ENCODE measurements around the gene PATJ. TPM values are rescaled to one million over a fixed set of nuclear protein-coding genes. Genes with fewer than 3 reads are reported as not detected.

PATJ gene
- total and polyA plus RNA-seq, 2 experiments from 2014 or later, result 20.0 to 44.8 TPM

- DNase-seq (ENCODE audit: low spot score), result no peak
- Histone ChIP-seq H3K9me3 (ENCODE audit: low read depth) (no peaks in the 10 kb centered on the region), H3K27me3 (no peaks in the 10 kb centered on the region), H3K9me2 (replicated peaks; ENCODE audit: insufficient read depth) (no peaks in the 10 kb centered on the region), H3K4me1 (ENCODE audit: insufficient read depth) (no peaks in the 10 kb centered on the region), H4K20me1 (ENCODE audit: insufficient read depth, poor library complexity, severe bottlenecking) (no peaks in the 10 kb centered on the region), H2AFZ (no peak overlapping the region), H3K27ac (no peak overlapping the region), H3K4me3 (no peak overlapping the region), H3K79me2 (no peaks in the 10 kb centered on the region), H3K4me2 (no peak overlapping the region), H3K36me3 (replicated peaks; ENCODE audit: insufficient read depth, low read depth) (no peaks in the 10 kb centered on the region)
- TF ChIP-seq EZH2 (IDR thresholded peaks at IDR 0.05; ENCODE audit: borderline replicate concordance) (no peak), EZH2phosphoT487 (IDR thresholded peaks at IDR 0.05; ENCODE audit: low read depth, severe bottlenecking, unreplicated experiment) (no peak)
- TF ChIP-seq, protein P1, sequence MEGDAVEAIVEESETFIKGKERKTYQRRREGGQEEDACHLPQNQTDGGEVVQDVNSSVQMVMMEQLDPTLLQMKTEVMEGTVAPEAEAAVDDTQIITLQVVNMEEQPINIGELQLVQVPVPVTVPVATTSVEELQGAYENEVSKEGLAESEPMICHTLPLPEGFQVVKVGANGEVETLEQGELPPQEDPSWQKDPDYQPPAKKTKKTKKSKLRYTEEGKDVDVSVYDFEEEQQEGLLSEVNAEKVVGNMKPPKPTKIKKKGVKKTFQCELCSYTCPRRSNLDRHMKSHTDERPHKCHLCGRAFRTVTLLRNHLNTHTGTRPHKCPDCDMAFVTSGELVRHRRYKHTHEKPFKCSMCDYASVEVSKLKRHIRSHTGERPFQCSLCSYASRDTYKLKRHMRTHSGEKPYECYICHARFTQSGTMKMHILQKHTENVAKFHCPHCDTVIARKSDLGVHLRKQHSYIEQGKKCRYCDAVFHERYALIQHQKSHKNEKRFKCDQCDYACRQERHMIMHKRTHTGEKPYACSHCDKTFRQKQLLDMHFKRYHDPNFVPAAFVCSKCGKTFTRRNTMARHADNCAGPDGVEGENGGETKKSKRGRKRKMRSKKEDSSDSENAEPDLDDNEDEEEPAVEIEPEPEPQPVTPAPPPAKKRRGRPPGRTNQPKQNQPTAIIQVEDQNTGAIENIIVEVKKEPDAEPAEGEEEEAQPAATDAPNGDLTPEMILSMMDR (IDR thresholded peaks at IDR 0.05; ENCODE audit: poor library complexity), result no peak
Observed at GRCh38 chr1:61781151-61781550, 38.9 kb downstream of the PATJ start.

DNA sequence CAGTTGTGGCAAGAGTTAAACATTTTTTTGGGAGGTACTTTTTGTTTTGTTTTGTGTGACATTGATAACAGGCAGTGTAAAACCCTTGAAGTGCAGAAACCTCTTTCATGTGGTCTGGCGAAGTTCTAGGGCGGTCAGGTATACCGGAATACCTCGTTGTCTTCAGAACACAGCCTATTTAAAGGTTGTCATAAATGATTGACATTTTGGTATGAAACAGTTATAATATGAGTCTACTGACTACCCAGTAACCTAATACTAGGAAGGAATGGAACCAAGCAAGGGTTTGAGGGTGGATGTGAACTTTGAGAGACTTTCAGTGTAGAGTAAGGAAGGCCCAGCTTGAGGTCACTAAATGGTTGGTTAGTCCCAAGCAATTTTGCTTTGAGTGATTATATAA is 40.5 kb downstream of the PATJ start:
- no peak overlapping the region for H3K4me2 ChIP-seq
- no peak for DNase-seq (ENCODE audit: low spot score)
- H3K36me3 ChIP-seq (replicated peaks; ENCODE audit: insufficient read depth, low read depth), result no peaks in the 10 kb centered on the region
- no peak overlapping the region for H2AFZ ChIP-seq
- WGBS (ENCODE audit: low lambda C conversion rate, missing lambda C conversion rate), result 79% methylated on average over 4 of the region's 4 CpGs
- TF ChIP-seq EZH2 (IDR thresholded peaks at IDR 0.05; ENCODE audit: borderline replicate concordance) (no peak), EZH2phosphoT487 (IDR thresholded peaks at IDR 0.05; ENCODE audit: low read depth, severe bottlenecking, unreplicated experiment) (no peak)
- TF ChIP-seq, protein P1 (IDR thresholded peaks at IDR 0.05; ENCODE audit: poor library complexity), result no peak
- no peaks in the 10 kb centered on the region for H3K79me2 ChIP-seq
- H3K27ac ChIP-seq, result no peak overlapping the region
- H3K9me2 ChIP-seq (replicated peaks; ENCODE audit: insufficient read depth), result no peaks in the 10 kb centered on the region
- H3K4me1 ChIP-seq (ENCODE audit: insufficient read depth), result no peaks in the 10 kb centered on the region
- no peaks in the 10 kb centered on the region for H3K9me3 ChIP-seq (ENCODE audit: low read depth)
- H4K20me1 ChIP-seq (ENCODE audit: insufficient read depth, poor library complexity, severe bottlenecking), result no peaks in the 10 kb centered on the region
- no peak overlapping the region for H3K4me3 ChIP-seq
- no peaks in the 10 kb centered on the region for H3K27me3 ChIP-seq

- WGBS (ENCODE audit: low lambda C conversion rate, missing lambda C conversion rate), result 70% methylated on average over 2 of the region's 2 CpGs
- Histone ChIP-seq H4K20me1 (ENCODE audit: insufficient read depth, poor library complexity, severe bottlenecking) (no peaks in the 10 kb centered on the region), H3K4me2 (no peak overlapping the region), H3K36me3 (replicated peaks; ENCODE audit: insufficient read depth, low read depth) (no peaks in the 10 kb centered on the region), H3K27me3 (no peaks in the 10 kb centered on the region), H3K4me1 (ENCODE audit: insufficient read depth) (no peaks in the 10 kb centered on the region), H3K79me2 (no peaks in the 10 kb centered on the region), H3K9me3 (ENCODE audit: low read depth) (no peaks in the 10 kb centered on the region), H3K4me3 (no peak overlapping the region), H3K9me2 (replicated peaks; ENCODE audit: insufficient read depth) (no peaks in the 10 kb centered on the region), H3K27ac (no peak overlapping the region), H2AFZ (no peak overlapping the region)
- TF ChIP-seq, protein P1 (IDR thresholded peaks at IDR 0.05; ENCODE audit: poor library complexity), result no peak
- no peak for TF ChIP-seq EZH2phosphoT487 (IDR thresholded peaks at IDR 0.05; ENCODE audit: low read depth, severe bottlenecking, unreplicated experiment)
- no peak for TF ChIP-seq EZH2 (IDR thresholded peaks at IDR 0.05; ENCODE audit: borderline replicate concordance)
- DNase-seq (ENCODE audit: low spot score), result no peak
Observed at GRCh38 chr1:61784726-61785125, 42.4 kb downstream of the PATJ start.

DNA sequence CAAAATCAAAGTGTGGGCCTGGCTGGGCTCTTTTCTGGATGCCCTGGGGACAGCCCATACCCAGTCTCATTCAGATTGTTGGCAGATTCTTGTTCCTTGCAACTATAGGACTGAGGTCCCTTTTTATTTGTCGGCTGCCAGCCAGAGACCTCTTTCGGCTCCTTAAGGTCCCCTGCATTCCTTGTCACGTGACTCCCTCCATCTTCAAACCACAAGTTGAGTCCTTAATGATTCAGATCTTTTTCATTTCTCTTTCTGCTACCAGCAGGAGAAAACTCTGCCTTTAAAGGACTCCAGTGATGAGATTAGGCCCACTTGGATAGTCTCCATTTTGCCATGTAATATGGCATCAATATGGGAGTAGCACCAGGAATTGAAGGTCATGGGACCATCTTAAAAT is 48.6 kb downstream of the PATJ start:
- Histone ChIP-seq H3K27me3 (no peaks in the 10 kb centered on the region), H3K9me2 (replicated peaks; ENCODE audit: insufficient read depth) (no peaks in the 10 kb centered on the region), H3K4me3 (no peak overlapping the region), H3K79me2 (no peaks in the 10 kb centered on the region), H3K4me2 (no peak overlapping the region), H4K20me1 (ENCODE audit: insufficient read depth, poor library complexity, severe bottlenecking) (peaks cover 4% of the 10 kb centered on the region), H3K27ac (no peak overlapping the region), H3K4me1 (ENCODE audit: insufficient read depth) (no peaks in the 10 kb centered on the region), H2AFZ (no peak overlapping the region), H3K36me3 (replicated peaks; ENCODE audit: insufficient read depth, low read depth) (no peaks in the 10 kb centered on the region), H3K9me3 (ENCODE audit: low read depth) (no peaks in the 10 kb centered on the region)
- 95% methylated on average over 3 of the region's 3 CpGs for WGBS (ENCODE audit: low lambda C conversion rate, missing lambda C conversion rate)
- DNase-seq (ENCODE audit: low spot score), result no peak
- TF ChIP-seq EZH2phosphoT487 (IDR thresholded peaks at IDR 0.05; ENCODE audit: low read depth, severe bottlenecking, unreplicated experiment), result no peak
- no peak for TF ChIP-seq EZH2 (IDR thresholded peaks at IDR 0.05; ENCODE audit: borderline replicate concordance)
- TF ChIP-seq, protein P1 (IDR thresholded peaks at IDR 0.05; ENCODE audit: poor library complexity), result no peak

All from hepatocyte (in vitro differentiated cells).